Measurements from ENCODE around the gene SNAPIN.

Gene SNAPIN

DNA sequence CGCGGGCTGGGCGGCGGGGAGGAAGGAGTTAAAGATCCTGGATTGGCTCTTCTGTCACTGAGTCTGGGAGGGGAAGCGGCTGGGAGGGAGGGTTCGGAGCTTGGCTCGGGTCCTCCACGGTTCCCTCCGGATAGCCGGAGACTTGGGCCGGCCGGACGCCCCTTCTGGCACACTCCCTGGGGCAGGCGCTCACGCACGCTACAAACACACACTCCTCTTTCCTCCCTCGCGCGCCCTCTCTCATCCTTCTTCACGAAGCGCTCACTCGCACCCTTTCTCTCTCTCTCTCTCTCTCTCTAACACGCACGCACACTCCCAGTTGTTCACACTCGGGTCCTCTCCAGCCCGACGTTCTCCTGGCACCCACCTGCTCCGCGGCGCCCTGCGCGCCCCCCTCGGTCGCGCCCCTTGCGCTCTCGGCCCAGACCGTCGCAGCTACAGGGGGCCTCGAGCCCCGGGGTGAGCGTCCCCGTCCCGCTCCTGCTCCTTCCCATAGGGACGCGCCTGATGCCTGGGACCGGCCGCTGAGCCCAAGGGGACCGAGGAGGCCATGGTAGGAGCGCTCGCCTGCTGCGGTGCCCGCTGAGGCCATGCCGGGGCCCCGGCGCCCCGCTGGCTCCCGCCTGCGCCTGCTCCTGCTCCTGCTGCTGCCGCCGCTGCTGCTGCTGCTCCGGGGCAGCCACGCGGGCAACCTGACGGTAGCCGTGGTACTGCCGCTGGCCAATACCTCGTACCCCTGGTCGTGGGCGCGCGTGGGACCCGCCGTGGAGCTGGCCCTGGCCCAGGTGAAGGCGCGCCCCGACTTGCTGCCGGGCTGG lies 20.2 kb downstream of the SNAPIN start, which contains the start of gene NPR1:
Gene NPR1 (plus strand): TSS at position 170 of the 818 bp plus-strand sequence. CDS start 421 bp downstream, at position 591.
- no peak for DNase-seq (ENCODE audit: low read depth)

DNA sequence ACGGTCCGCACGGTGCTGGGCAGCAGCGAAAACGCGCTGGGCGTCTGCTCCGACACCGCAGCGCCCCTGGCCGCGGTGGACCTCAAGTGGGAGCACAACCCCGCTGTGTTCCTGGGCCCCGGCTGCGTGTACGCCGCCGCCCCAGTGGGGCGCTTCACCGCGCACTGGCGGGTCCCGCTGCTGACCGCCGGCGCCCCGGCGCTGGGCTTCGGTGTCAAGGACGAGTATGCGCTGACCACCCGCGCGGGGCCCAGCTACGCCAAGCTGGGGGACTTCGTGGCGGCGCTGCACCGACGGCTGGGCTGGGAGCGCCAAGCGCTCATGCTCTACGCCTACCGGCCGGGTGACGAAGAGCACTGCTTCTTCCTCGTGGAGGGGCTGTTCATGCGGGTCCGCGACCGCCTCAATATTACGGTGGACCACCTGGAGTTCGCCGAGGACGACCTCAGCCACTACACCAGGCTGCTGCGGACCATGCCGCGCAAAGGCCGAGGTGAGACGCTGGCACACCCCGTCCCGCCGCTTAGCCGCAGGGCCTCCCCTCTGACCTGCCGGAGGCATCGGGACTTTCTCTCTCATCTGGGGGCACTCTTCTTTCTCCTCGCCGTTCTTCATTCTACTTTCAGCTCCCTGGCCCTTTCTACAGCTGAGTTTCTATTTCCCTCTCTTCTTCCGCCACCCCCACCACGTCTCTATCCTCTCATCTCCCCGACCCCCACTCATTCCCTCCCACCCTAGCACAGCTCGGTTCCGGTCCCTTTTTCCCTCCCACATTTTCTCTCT lies 21.0 kb downstream of the SNAPIN start:
- DNase-seq (ENCODE audit: low read depth): no peak

DNA sequence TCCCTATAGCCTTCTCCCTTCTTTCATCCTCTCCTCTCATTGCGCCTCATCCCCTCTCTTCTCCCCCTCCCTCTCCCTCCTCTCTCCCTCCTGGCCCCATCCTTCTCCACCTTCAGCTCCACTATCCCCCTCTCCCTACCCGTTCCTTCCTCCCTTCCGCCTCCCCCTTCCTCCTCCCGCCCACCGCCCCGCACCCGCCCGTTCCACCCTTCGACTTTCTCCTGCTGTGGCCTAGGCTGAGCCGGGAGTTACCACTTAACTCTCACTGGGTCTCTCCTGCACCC lies 21.6 kb downstream of the SNAPIN start:
- DNase-seq (ENCODE audit: low read depth): no peak

DNA sequence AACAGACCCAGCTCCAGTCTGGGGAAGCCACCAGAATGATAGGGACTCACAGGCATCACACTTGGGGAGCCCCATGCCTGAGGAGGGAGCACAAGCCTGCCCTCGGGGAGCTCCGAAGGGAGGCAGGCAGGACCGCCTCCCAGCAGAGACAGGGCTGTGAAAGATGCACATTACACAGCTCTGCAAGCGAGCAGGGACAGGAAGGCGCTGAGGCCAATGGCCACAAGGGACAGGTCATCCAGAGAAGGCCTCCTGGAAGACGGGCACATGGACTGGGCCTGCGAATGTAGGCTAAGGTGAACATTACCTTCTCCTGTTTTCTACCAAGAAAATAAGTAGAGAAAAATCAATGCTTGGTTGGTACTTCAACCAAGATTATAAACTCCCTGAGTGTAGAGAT lies 24.2 kb downstream of the SNAPIN start:
- no peak for DNase-seq (ENCODE audit: low read depth)

DNA sequence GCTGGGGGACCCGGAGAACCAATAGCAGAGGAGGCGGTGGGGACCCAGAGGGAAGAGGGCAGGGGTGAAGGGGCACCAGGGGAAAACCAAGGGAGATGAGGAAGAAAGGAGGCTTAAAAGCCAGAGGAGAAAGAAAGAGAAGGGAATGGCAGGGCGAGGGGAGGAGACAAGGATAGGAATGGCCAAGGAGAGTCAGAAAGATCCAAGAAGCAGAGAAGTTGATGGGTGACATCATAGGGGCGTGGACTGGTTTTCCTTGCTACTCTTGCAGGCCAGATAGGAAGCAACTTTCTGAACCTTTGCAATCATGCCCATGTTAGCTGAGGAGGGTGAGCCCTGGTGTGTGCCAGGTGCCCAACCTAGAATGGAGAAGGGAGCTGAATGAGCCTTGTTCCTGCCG lies 25.4 kb downstream of the SNAPIN start:
- no peak for DNase-seq (ENCODE audit: low read depth)

DNA sequence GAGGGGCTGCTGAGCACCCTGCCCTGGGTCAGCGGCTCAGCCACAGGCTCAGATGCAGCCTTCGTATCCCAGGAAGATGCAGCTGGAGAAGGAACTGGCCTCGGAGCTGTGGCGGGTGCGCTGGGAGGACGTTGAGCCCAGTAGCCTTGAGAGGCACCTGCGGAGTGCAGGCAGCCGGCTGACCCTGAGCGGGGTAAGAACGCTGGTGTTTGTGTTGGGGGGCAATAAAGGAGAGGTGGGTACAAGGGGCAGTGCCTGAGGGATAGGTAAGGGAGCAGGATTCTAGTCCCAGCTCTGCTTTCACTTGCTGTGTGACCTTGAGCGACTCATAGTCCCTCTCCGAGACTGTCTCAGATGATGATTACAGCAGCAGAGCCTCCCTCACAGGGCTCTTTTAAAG lies 26.4 kb downstream of the SNAPIN start:
- DNase-seq (ENCODE audit: low read depth): no peak

DNA sequence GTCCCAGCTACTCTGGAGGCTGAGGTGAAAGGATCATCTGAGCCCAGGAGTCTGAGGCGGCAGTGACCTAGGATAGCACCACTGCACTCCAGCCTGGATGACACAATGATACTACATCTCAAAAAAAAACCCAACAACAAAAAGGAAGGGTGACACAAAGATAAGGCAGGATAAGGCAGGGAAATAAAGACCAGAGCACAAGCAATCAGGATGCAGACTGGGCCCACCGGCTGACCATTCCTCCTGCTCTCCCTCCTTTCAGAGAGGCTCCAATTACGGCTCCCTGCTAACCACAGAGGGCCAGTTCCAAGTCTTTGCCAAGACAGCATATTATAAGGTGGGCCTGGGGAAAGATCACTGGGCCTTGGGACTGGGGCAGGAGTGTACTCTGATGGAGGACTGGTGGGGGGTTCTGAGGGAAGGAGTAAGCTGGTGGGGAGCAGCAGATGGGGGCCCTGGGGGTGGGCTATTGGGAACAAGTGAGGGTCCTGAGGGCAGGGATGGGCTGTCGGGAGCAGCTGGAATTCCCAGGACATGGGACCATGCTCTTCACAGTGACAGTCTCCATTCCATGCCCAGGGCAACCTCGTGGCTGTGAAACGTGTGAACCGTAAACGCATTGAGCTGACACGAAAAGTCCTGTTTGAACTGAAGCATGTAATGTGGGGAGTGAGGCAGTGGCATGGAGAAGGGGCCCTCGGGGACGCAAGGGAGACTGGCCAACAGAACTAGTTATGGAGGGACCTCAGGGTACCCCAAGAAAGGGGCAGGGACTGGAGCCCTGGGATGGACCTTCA lies 27.2 kb downstream of the SNAPIN start:
- no peak for DNase-seq (ENCODE audit: low read depth)

DNA sequence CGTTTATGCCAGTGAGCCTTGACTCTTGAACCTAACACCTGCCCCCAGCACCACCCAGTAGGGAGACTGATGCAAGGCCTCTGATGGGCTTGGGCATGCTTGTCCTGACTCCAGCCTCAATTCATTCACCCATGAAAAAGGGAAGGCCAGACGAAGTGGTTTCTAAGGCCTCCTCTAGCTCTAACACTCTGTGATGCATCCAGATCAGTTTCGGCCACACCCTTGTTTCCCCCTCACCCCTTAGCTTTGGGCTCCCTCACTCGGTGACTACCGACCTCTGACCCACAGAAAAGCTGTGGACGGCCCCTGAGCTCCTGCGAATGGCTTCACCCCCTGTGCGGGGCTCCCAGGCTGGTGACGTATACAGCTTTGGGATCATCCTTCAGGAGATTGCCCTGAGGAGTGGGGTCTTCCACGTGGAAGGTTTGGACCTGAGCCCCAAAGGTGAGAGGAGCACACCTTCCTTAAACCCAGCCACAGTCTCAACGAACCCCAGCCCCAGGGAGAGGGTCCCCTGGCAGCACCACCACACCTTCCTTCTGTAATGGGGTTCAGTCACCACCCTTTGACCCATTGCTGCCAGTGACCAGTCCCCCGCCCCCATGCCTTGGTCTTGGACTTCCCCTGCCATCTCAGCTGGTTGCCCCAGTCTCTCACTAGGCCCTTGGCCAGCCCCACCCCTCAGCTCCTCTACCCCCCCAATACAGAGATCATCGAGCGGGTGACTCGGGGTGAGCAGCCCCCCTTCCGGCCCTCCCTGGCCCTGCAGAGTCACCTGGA lies 29.0 kb downstream of the SNAPIN start:
- no peak for DNase-seq (ENCODE audit: low read depth)

DNA sequence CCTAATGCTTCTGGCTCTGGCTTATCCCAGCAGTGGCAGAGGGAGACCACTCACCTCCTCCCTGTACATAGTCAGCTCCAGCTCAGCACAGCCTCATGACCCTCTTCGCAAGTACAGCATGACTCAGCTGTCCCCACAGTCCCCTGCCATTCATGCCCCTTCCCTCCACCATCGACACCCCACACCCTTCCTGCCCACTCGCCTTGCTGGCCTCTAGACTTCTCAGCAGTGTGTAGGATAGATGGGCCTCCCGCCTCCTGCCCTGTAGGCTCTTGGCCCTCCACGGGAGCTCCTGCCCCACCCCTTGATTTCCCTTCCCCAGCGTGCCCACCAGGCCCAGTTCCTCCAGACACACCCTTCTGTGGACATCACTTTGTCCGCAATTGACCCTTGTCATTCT lies 29.8 kb downstream of the SNAPIN start:
- DNase-seq (ENCODE audit: low read depth): no peak

DNA sequence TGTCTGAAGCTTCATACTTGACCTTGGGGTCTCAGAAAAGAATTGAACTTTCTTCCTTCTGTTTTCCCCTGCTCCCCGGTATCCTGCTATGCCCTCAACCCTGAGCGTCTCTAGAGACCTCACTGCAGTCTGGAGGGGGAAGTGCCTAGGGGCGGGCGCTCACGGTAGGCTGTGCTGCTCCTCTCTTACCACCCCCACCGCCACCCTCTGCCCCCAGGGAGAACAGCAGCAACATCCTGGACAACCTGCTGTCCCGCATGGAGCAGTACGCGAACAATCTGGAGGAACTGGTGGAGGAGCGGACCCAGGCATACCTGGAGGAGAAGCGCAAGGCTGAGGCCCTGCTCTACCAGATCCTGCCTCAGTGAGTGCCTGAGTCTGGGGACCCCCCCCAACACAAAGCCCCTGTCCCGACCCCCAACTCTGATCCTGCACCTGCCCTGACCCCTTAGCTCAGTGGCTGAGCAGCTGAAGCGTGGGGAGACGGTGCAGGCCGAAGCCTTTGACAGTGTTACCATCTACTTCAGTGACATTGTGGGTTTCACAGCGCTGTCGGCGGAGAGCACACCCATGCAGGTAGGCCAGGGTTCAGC lies 30.3 kb downstream of the SNAPIN start:
- no peak for DNase-seq (ENCODE audit: low read depth)

DNA sequence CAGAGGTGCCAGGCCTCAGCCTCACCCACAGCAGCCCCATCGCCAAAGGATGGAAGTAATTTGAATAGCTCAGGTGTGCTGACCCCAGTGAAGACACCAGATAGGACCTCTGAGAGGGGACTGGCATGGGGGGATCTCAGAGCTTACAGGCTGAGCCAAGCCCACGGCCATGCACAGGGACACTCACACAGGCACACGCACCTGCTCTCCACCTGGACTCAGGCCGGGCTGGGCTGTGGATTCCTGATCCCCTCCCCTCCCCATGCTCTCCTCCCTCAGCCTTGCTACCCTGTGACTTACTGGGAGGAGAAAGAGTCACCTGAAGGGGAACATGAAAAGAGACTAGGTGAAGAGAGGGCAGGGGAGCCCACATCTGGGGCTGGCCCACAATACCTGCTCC lies 35.0 kb downstream of the SNAPIN start:
- no peak for DNase-seq (ENCODE audit: low read depth)

DNA sequence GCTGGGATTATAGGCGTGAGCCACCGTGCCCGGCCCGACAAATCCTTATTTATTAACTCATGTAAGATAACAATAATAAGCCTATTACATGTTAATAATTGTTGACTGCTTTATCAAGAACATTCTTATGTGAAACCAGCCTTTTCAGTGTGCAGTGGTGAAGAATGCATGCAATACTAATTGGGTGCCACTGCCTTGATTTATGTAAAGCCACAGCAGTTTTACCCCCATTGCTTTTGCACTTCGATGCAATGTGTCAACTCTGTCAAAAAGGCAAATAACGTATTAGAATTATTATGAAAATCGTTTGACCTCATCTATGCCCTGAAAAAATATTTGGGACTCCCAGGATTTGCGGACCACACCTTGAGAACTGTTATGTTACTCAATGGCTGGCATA lies 38.2 kb downstream of the SNAPIN start:
- DNase-seq (ENCODE audit: low read depth): no peak

DNA sequence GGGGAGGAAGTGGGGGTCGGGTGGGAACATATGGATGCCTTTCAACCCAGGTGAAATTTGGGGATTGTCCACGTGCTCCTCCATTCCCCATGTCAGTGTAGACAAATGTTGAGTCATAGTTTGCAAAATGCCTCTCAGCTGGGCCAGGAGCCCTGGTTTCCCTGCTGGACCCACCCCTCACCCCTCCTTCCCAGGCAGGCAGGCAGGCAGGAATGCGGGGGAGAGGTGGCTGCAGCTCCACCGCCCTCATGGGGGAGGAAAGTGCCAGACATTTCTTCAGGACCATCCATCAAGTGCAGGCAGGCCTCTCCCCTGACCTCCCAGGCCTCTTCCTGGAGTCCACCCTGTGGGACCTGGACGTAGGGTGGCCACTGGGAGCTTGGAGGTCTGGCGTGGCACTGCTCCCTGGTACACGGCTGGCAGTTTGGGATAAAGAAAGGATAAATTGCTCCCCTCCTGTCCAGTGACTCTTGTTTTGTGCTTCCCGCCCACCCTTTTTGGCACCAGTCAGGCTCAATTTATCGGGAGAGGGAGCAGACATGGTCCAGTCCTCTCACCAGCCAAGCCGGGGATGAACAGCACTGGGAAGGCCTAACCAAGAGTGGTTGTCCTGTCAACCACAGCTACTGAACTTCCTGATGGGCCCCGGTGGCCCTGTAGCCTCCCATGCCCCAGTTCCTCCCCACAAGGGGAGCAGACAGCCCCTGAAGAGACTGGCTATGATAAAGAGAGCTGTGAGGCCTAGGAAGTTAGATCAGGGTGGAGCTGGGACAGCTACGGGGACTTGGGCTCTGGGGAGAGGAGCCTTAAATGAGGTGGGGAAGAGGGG lies 38.9 kb downstream of the SNAPIN start:
- DNase-seq (ENCODE audit: low read depth): no peak

DNA sequence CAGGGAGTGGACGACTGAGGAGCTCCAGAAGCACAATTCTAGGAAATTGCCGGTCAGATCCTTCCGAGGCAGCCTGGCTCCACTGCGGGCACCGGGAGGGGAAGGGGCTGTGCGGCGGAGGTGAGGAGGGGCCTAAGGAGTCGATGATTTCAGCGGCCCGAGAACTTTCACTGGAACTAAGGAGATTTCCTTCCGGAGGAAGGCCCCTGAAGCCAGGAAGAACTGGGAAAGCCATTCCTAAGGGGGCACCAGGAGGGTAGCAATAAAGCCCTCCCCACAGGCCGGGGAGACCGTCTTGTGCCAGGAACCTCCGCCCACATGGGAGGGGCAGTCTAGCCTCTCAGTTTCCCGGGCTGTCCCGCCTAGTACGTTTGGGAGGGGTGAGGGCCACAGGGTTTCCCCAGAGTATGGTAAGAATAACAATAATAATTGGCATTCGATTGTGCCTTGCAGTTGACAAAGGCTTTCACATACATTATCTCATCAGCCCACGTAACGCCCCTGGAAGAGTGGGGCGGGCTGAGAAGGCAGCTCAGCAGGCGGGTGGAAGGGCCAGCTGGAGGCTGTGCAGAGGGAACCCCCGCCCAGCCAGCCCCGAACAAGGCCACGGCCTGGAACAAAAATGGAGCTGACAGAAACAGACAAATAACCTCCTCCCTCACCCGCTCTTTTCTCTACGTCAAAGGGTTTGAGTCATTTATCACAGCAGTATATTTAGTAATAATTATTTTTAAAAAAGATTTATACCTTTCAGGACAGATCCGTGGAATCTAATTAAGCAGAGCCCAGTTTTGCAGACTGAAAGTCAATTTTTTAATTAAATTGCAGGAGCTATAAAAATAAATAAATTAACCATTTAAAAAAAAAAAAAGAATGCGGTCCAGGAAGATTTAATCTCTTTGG lies 39.8 kb downstream of the SNAPIN start:
- no peak for DNase-seq (ENCODE audit: low read depth)

DNA sequence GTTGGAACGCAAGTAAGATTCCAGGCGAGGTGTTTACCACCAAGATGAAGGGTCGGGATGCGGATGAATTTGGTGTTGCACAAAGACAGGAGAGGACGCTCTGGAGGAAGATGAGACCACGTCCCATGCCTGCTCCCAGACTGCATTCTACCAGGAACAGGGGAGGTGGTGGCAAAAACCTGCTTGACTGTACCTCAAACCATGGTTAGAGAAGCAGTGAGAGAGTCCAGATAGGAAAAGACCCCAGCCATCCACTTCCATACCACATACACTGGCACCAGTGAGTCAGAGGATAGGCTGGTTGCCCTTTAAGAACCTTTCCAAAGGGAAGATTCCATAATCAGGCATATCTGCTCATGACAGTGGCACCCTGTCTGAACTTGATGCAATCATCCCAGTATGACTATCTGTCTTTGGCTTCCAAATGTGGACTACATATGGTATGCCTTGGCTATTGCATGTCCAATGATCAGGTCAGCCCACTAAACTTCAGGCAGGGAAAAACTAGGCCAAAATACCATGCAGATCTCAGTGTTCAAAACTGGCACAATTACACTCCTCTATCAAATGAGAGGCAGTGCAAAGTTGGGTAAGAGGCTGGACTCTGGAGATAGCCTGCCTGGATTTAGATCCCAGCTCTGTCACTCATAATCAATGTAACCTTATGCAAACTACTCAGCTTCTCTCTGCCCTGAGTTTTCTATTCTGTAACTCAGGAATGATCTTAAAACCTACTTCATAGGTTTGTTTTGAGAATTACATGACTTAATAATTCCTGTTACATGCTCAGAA lies 40.6 kb downstream of the SNAPIN start:
- DNase-seq (ENCODE audit: low read depth): no peak

DNA sequence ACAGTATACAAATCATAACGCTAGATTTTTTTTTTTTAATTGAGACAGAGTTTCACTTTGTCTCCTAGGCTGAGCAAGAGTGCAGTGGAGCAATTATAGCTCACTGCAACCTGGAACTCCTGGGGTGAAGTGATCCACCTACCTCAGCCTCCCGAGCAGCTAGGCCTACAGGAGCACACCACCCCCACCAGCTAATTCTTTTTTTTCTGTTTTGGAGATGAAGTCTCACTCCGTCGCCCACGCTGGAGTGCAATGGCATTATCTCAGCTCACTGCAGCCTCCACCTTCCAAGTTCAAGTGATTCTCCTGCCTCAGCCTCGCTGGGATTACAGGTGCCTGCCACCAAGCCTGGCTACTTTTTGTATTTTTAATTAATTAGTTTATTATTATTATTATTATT lies 41.3 kb downstream of the SNAPIN start:
- DNase-seq (ENCODE audit: low read depth): no peak

DNA sequence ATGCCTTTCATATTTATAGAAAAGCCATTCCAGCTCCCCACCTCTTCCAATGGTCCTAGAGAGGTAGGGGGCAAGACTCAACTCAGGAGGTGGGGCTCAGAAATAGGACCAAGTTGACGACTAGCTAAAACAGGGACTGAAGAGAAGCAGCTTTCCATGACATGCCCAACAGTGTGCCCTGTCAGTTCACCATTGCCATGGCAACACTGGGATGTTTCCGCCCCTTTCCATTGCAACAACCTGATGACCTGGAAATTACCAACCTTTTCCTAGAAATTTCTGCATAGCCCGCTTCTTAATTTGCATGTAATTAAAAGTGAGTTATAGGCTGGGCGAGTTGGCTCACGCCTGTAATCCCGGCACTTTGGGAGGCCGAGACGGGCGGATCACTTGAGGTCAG lies 47.0 kb downstream of the SNAPIN start:
- no peak for DNase-seq (ENCODE audit: low read depth)

DNA sequence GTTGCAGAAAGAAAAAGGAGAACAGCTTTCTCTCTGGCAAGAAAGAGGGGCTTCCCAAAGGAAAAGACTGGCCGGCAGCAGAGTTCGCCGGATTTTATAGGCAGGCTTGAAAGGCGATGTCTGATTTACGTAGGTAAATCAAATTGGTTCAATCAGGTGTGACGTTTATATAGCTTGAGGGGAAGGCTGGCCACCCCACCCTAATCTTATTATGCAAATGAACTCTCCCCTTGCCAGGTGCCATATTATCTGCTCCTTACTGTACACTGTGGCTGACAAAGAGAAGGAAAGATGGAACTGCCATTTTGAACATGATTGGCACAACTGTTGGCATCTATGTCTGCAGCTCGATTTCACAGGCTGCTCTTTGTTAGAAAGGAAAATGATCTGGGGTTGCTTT lies 52.5 kb downstream of the SNAPIN start:
- DNase-seq (ENCODE audit: low read depth): no peak

Measured in stimulated activated CD8-positive, alpha-beta memory T cell treated with anti-CD3 and anti-CD28 coated beads, Interleukin-12 subunit alpha, Interleukin-12 subunit beta, amount 100 ng/mL, for 1 hour (primary cell).